GM06990 (cell line): ENCODE results near the gene RNASE13.

ENCODE experiments used
- DNase-seq: peaks from one replicate; pipeline ENCODE4 v3.0.0-alpha.2; 2011; ENCODE audit not compliant: insufficient read length; ENCODE audit errors: extremely low read depth
- H3K27me3 ChIP-seq: replicated peaks from 2 replicates; pipeline ENCODE4 v1.6.0; 2011; ENCODE audit warnings: low read length; ENCODE audit not compliant: control insufficient read depth, insufficient read depth
- H3K36me3 ChIP-seq: 2 replicates; pipeline ENCODE4 v1.5.1; 2011; ENCODE audit warnings: low read length; ENCODE audit not compliant: control insufficient read depth, insufficient read depth
- H3K4me3 ChIP-seq: replicated peaks from 2 replicates; pipeline ENCODE4 v1.5.1; 2011; ENCODE audit warnings: low read depth, mild to moderate bottlenecking, control low read depth, low read length
- TF ChIP-seq, protein P1 (sequence below): IDR thresholded peaks from 2 replicates; pipeline ENCODE4 v1.5.1; 2011; ENCODE audit warnings: low read length, control low read depth, mild to moderate bottlenecking, inconsistent platforms; ENCODE audit not compliant: insufficient read depth, poor library complexity, severe bottlenecking

RNASE13 gene

DNA sequence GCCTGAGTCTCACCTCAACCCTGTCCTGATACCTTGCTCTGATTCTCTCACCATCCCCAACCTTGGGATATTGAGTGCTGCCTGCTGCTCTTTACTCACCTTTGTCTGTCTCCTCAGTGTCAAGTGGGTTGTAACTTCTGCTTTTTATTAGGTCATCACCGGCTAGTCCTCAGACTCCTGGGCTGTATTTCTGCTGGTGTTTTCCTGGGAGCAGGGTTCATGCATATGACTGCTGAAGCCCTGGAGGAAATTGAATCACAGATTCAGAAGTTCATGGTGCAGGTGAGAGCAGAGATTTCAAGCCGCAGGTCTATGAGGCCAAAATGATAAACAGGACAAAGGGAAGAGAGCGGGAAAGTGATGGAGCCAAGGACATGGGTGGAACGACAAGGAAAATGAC is 35.0 kb downstream of the RNASE13 start:
- no peak for DNase-seq
- TF ChIP-seq, protein P1, sequence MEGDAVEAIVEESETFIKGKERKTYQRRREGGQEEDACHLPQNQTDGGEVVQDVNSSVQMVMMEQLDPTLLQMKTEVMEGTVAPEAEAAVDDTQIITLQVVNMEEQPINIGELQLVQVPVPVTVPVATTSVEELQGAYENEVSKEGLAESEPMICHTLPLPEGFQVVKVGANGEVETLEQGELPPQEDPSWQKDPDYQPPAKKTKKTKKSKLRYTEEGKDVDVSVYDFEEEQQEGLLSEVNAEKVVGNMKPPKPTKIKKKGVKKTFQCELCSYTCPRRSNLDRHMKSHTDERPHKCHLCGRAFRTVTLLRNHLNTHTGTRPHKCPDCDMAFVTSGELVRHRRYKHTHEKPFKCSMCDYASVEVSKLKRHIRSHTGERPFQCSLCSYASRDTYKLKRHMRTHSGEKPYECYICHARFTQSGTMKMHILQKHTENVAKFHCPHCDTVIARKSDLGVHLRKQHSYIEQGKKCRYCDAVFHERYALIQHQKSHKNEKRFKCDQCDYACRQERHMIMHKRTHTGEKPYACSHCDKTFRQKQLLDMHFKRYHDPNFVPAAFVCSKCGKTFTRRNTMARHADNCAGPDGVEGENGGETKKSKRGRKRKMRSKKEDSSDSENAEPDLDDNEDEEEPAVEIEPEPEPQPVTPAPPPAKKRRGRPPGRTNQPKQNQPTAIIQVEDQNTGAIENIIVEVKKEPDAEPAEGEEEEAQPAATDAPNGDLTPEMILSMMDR, result no peak
- Histone ChIP-seq H3K4me3 (no peak overlapping the region), H3K36me3 (peaks cover 9% of the 10 kb centered on the region), H3K27me3 (no peaks in the 10 kb centered on the region)

DNA sequence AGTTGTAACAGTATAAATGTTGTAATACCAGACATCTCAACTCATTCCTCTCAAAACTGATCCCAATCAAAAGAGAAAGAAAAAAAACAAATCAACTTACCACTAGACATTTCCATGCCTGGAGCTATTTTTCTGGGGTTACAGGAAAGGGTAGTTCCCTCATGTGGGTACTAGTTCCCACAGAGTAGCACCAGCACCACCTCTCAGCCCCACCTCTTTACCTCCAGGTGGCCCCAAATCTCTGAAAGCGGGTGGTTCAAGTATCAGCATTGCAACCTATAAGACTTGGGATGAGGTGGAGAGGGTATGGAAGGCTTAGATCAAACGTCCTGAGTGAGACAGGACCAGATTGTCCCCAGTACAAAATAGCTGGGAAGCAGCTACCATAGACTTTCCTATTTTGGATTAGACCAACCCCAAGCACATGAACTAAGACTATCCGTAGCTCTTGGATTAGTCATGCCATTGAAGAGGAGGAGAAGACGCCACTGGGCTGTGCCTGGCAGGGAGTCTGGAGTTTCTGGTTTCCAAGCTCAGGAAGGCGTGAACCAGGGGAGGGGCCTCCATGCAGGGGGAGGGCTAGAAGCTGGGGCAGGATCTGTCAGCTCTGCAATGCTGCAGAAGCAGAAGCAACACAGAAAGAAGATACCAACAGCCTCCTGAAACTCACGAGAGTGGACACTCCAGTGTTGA is 35.8 kb downstream of the RNASE13 start, which contains the start of gene SLC39A2:
Gene SLC39A2 (plus strand): TSS at position 620 of the 693 bp plus-strand sequence. CDS start 154 bp downstream, outside the sequence.
- Histone ChIP-seq H3K4me3 (no peak within 1 kb of the TSS), H3K27me3 (no peaks in the 10 kb centered on the region), H3K36me3 (peaks cover 15% of the 10 kb centered on the region)
- no peak for DNase-seq
- TF ChIP-seq, protein P1, result no peak

DNA sequence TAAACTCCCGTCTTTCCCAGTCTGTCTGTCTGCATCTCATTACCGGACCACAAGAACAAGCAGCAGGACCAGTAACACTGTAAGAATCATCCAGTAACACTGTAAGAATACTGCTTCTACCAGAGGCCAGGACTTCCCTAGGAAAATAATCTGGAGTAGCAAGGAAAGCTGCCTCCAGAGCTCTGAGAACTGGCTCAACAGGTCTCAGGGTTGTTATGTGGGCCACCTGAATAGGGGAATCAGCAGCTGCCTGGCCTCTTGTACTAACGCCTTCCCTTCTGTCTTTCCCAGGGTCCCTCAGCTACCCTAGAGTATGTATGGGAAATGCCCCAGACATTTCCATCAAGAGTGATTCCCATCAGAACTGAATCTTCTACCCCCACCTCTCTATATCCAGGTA is 36.5 kb downstream of the RNASE13 start:
- peaks cover 15% of the 10 kb centered on the region for H3K36me3 ChIP-seq
- H3K27me3 ChIP-seq, result no peaks in the 10 kb centered on the region
- TF ChIP-seq, protein P1, result no peak
- H3K4me3 ChIP-seq, result no peak overlapping the region
- DNase-seq, result no peak

DNA sequence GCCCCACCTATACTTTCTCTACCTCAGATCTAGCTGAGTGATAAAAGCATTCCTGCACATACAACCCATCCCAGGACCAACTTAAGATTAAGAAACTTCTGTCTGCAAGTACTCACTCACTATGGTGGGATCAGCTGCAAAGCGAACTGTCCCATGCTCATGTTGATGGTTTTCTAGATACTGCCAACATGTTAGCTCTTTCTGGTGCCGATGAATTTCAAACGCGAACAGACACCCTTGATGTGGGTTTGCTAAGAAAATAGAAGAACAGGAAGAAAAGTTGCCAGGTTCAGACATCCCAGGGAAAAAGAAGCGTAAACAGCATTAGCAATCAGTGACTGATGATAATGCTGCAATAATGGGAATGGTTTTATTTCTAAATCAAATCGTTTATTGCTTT is 37.0 kb downstream of the RNASE13 start:
- peaks cover 17% of the 10 kb centered on the region for H3K36me3 ChIP-seq
- no peak overlapping the region for H3K4me3 ChIP-seq
- DNase-seq, result no peak
- H3K27me3 ChIP-seq, result no peaks in the 10 kb centered on the region
- TF ChIP-seq, protein P1, result no peak

DNA sequence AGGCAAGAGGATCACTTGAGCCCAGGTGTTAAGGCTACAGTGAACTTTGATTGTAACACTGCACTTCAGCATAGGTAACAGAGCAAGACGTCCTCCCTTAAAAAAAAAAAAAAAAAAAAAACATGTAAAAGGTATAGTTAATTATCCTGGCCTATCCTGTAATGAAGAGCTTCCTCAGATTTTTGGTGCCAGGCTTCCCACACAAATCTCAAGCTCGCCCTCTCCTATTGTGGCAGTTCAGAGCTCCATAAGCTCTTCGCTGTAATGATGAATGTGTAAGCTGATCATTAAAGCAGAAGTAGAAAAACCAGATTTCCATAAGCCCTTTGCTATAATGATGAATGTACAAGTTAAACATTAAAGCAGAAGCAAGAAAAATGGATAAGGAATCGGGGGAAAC is 37.5 kb downstream of the RNASE13 start:
- peaks cover 18% of the 10 kb centered on the region for H3K36me3 ChIP-seq

More for the DNA sequence above, 37.5 kb downstream of the RNASE13 start:
- no peak for DNase-seq
- no peaks in the 10 kb centered on the region for H3K27me3 ChIP-seq
- no peak overlapping the region for H3K4me3 ChIP-seq
- TF ChIP-seq, protein P1, result no peak
